ENCODE data around the gene ADAM33.
A peak's percentile ranks its signal among the peaks of the same experiment; 100 is the strongest.

ADAM33 gene

GRCh38 chr20:3659492-3660261 lies 22.1 kb downstream of the ADAM33 start:
- no peaks in the 10 kb centered on the region for H3K36me3 ChIP-seq (ENCODE audit: insufficient read depth, low read length)
- peaks cover 6% of the 10 kb centered on the region for H3K4me1 ChIP-seq (ENCODE audit: insufficient read depth, low read length, poor library complexity, severe bottlenecking)
- H3K9ac ChIP-seq (ENCODE audit: low read depth, low read length, poor library complexity, severe bottlenecking): no peak overlapping the region
- H3K27me3 ChIP-seq (ENCODE audit: insufficient read depth, low read length, poor library complexity, severe bottlenecking): no peaks in the 10 kb centered on the region
- no peaks in the 10 kb centered on the region for H3K79me2 ChIP-seq (ENCODE audit: insufficient read depth, low read length)
- H3F3A ChIP-seq (ENCODE audit: low read depth): no peaks in the 10 kb centered on the region
- no peak overlapping the region for H2AFZ ChIP-seq (ENCODE audit: low read length)
- H4K20me1 ChIP-seq (ENCODE audit: insufficient read depth, low read length, poor library complexity, severe bottlenecking): no peaks in the 10 kb centered on the region
- H3K4me3 ChIP-seq (ENCODE audit: low read length, poor library complexity, severe bottlenecking): no peak overlapping the region
- no peak overlapping the region for H3K4me2 ChIP-seq (ENCODE audit: low read depth, low read length, poor library complexity, severe bottlenecking)
- TF ChIP-seq EZH2phosphoT487 (IDR thresholded peaks at IDR 0.05; ENCODE audit: borderline replicate concordance): no peak
- TF ChIP-seq CTCF (conservative IDR thresholded peaks at IDR 0.05; ENCODE audit: low read length): peak; percentile 27; the same call in 1 of the 2 replicates
- no peaks in the 10 kb centered on the region for H3K9me2 ChIP-seq (replicated peaks; ENCODE audit: low read depth, low read length)
- no peaks in the 10 kb centered on the region for H3K9me3 ChIP-seq (ENCODE audit: insufficient read depth, low read depth, low read length)

DNA sequence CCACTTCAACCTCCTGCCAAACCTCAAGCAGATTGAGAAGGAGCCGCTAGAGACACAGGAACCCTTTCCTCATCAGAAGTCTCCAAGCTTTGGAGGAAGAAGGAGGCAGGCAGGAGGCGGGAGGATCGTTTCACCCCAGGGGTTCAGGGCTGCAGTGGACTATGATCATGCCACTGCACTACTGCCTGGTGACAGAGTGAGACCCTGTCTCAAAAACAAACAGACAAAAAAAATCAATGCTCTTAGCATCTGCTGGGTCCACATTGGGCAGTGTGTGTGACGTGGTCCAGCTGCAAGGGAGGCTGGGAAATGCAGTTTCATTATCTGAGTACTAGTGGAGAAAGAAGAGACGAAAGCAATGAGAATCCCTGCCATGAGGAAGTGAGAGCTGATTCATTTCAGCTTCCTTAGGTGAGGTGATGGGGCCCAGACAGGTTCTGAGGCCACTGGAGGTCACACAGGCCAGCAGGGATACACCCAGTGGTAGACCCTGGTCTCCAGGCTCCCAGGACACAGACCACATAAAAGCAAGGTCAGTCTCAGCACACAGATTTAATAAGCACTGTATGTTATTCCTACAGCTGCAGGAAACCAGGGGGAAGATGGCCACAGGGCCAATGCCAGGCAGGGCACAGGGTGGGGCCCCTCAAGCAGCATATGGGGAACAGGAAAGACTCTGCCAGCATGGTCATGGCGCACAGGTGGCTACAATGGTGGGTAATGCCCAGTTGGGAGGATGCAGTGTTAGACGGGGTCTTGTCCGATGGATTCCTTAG lies 22.9 kb downstream of the ADAM33 start:
- H3K4me2 ChIP-seq (ENCODE audit: low read depth, low read length, poor library complexity, severe bottlenecking): no peak overlapping the region
- H3K27me3 ChIP-seq (ENCODE audit: insufficient read depth, low read length, poor library complexity, severe bottlenecking): no peaks in the 10 kb centered on the region
- H2AFZ ChIP-seq (ENCODE audit: low read length): peak overlapping the region; percentile 25; the same call in 1 of the 2 replicates
- H3K4me3 ChIP-seq (ENCODE audit: low read length, poor library complexity, severe bottlenecking): no peak overlapping the region
- H3K36me3 ChIP-seq (ENCODE audit: insufficient read depth, low read length): no peaks in the 10 kb centered on the region
- H3K79me2 ChIP-seq (ENCODE audit: insufficient read depth, low read length): no peaks in the 10 kb centered on the region
- no peaks in the 10 kb centered on the region for H3F3A ChIP-seq (ENCODE audit: low read depth)
- no peak overlapping the region for H3K9ac ChIP-seq (ENCODE audit: low read depth, low read length, poor library complexity, severe bottlenecking)
- peaks cover 5% of the 10 kb centered on the region for H3K4me1 ChIP-seq (ENCODE audit: insufficient read depth, low read length, poor library complexity, severe bottlenecking)
- TF ChIP-seq EZH2phosphoT487 (IDR thresholded peaks at IDR 0.05; ENCODE audit: borderline replicate concordance) (no peak), CTCF (conservative IDR thresholded peaks at IDR 0.05; ENCODE audit: low read length) (no peak)
- no peaks in the 10 kb centered on the region for H3K9me2 ChIP-seq (replicated peaks; ENCODE audit: low read depth, low read length)
- H4K20me1 ChIP-seq (ENCODE audit: insufficient read depth, low read length, poor library complexity, severe bottlenecking): no peaks in the 10 kb centered on the region
- H3K9me3 ChIP-seq (ENCODE audit: insufficient read depth, low read depth, low read length): no peaks in the 10 kb centered on the region

GRCh38 chr20:3658019-3658715 lies 23.6 kb downstream of the ADAM33 start:
- no peaks in the 10 kb centered on the region for H3F3A ChIP-seq (ENCODE audit: low read depth)

More at GRCh38 chr20:3658019-3658715, 23.6 kb downstream of the ADAM33 start:
- H3K9ac ChIP-seq (ENCODE audit: low read depth, low read length, poor library complexity, severe bottlenecking): no peak overlapping the region
- 0 out of 2 replicates have a peak overlapping the region, but pooled peaks have one; percentile 25 for H2AFZ ChIP-seq (ENCODE audit: low read length)
- no peaks in the 10 kb centered on the region for H3K9me2 ChIP-seq (replicated peaks; ENCODE audit: low read depth, low read length)
- no peaks in the 10 kb centered on the region for H3K9me3 ChIP-seq (ENCODE audit: insufficient read depth, low read depth, low read length)
- no peaks in the 10 kb centered on the region for H3K36me3 ChIP-seq (ENCODE audit: insufficient read depth, low read length)
- H3K79me2 ChIP-seq (ENCODE audit: insufficient read depth, low read length): no peaks in the 10 kb centered on the region
- no peaks in the 10 kb centered on the region for H3K27me3 ChIP-seq (ENCODE audit: insufficient read depth, low read length, poor library complexity, severe bottlenecking)
- H3K4me2 ChIP-seq (ENCODE audit: low read depth, low read length, poor library complexity, severe bottlenecking): no peak overlapping the region
- no peak for TF ChIP-seq CTCF (conservative IDR thresholded peaks at IDR 0.05; ENCODE audit: low read length)
- TF ChIP-seq EZH2phosphoT487 (IDR thresholded peaks at IDR 0.05; ENCODE audit: borderline replicate concordance): no peak
- no peak overlapping the region for H3K4me3 ChIP-seq (ENCODE audit: low read length, poor library complexity, severe bottlenecking)
- H4K20me1 ChIP-seq (ENCODE audit: insufficient read depth, low read length, poor library complexity, severe bottlenecking): no peaks in the 10 kb centered on the region
- H3K4me1 ChIP-seq (ENCODE audit: insufficient read depth, low read length, poor library complexity, severe bottlenecking): peaks cover 12% of the 10 kb centered on the region
